A204.1 (cell line): ENCODE data around the gene TPX2.
"Not testable (repeated sequence)": the region's sequence is repeated elsewhere in the genome, so short reads cannot be mapped to it uniquely, and the experiment has no call there.

ENCODE experiments used
- FAIRE-seq: peaks from 2 replicates; lab custom pipeline; 2012; peaks lifted over from hg19 to GRCh38; lab: Jason Lieb, UNC

TPX2 gene

GRCh38 chr20:31769681-31770080 is 30.6 kb downstream of the TPX2 start:
- no peak for FAIRE-seq

DNA sequence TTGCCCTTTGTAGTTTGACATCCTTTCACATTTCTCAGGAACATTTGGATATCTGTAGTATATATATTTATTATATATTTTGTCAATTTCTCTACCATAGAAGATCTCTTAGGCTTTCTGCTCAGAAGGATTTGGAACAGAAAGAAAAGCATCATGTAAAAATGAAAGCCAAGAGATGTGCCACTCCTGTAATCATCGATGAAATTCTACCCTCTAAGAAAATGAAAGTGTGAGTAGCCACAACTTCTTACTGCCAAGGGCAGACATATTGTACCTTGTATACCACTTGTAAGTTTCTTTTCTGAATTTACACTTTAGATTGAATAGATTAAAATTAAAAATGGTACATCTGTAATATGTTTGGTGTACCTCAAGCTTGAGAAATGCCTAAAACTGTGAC is 31.2 kb downstream of the TPX2 start:
- FAIRE-seq, result no peak

GRCh38 chr20:31774408-31774807 is 35.3 kb downstream of the TPX2 start:
- FAIRE-seq, result no peak

DNA sequence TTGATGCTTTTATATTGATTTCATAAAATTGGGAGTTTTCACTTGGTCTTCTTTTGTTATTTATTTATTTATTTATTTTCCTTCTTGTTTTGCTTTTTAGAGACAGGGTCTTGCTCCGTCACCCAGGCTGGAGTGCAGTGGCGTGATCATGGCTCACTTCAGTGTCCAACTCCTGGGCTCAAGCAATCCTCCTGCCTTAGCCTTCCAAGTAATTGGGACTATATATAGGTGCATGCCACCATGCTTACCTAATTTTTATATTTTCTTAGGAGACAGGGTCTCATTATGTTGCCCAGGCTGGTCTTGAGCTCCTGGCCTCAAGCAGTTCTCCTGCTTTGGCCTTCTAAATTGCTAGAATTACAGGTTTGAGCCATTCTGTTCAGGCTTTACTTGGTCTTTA is 41.7 kb downstream of the TPX2 start:
- no peak for FAIRE-seq

GRCh38 chr20:31781945-31782344 is 42.9 kb downstream of the TPX2 start:
- no peak for FAIRE-seq

GRCh38 chr20:31784354-31785044 is 45.4 kb downstream of the TPX2 start:
- FAIRE-seq, result no peak

- no peak for FAIRE-seq
Measured at GRCh38 chr20:31785089-31785488, 46.0 kb downstream of the TPX2 start.

- FAIRE-seq, result no peak
Measured at GRCh38 chr20:31788578-31788977, 49.5 kb downstream of the TPX2 start.

GRCh38 chr20:31790401-31790800 is 51.3 kb downstream of the TPX2 start:
- FAIRE-seq, result no peak

- FAIRE-seq, result no peak
Measured at GRCh38 chr20:31797364-31797763, 58.3 kb downstream of the TPX2 start.

DNA sequence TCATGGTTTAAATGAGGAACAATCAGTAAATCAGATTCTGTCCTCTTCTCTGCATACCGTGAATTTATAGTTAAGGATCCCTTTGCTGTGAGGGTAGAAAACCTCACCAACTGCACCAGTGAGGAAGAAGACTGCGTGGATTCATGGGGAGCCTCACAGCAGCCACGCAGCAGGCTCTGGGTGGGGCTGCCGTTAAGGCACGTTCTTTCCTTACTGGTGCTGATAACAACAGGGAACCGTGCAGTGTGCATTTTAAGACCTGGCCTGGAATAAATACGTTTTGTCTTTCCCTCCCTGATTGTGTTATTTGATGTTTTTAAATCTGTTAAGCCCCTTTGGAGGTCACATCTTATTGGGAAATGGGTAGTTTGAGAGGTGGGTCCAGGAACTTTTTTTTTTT is 62.4 kb downstream of the TPX2 start:
- FAIRE-seq, result no peak

DNA sequence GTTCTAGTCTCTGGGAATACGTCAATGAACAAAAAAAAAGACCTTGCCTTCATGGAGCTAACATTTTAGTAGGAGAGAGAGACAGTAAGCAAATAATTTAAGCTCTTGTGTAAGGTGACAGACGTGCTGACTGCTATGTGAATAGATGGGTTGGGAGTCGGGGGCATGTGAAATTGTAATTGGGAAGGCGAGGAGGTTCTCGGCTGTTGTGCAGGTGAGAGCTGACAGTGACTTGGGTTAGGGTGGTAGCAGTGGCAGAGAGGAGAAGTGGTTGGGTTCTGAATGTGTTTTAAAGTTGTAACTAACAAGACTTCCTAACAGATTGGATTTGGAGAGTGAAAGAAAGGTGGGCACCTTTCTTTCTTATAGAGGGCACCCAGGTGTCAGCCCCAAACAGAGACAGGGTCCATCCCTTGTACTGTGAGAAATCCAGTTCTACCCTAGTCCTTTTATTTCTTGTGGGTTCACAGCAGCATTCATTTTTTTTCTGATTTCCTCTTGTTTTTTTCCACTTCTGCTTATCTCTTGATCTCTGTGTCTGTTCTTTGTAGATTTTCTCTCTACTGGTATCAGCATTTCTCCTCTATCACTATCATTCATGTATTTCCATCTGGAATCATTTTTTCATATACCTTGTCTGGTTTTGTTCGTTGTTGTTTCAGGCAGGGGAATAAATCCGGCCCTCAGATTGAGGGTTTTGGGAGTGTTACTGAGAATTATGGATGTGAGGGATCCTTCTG is 64.6 kb downstream of the TPX2 start:
- FAIRE-seq, result no peak

DNA sequence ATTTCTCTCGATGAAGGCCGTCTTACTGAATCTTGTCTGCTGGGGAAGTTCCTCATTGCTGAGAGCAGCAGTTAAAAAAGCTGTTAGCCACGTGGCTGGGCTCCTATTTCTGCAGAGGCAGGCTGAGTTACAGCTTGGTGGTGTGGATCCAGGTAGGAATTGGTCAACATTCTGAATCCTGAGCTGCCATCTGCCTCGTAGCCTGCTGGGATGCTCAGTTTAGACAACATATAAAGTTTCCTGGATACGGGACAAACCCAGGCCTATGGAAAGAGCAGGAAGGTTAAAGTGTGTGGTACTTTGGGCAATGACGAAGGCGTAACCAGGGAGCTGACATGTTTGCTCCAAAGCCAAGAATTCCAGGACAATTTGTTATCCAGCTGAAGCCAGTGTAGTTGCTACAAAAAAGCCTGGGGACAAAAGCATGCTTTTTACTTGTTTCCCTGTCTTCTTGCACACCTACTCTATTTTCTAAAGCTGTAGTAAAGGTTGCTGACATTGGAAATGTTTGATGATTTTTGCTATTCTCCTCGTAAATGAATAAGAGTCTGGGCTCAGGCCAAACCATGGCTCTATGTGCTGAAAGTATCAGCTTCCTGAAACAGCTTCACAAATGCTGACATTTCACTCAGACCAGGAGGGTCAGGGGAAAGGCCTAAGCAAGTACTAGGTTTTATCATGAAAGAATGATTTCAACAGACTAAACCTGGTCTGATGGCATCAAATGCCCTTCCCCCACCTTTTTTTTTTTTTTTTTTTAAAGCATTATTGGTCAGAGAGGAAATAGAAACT is 67.7 kb downstream of the TPX2 start:
- FAIRE-seq, result no peak

DNA sequence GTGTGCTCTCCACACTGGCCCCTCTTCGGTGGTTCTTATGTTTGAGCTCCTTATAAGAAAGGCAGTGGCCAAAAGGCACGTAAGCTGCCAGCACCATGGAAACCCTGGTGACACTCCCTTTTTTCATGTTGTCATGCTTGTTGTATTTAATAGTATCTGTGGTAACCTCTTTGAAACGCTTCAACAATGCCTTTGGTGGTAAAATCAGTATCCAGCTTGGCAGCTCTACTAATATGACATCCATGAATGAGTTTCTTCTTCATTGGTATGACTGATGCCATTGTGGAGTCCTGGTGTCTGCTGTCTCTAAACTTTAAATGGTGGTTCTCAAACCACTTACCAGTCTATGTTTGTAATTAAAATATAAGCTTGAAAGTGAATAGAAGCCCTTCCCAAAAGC is 69.4 kb downstream of the TPX2 start:
- no peak for FAIRE-seq

DNA sequence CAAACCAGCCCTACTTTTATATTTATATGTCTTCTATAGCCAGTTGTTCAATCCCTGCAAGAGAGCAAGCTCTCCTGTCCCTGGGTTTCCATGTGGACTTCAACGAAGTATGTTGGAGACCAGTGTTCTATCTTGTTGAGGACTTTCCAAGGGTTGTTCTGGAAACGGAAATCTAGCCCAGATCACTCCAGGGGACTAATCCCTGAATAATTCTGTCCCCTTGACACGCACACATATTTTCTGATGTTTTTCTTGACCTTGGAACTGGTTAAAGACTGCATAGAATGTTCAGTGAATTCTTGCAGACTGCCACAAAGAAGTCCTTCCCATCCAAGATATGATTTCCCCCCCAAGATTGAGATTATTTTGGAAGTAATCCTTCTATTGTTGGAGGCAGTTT is 70.6 kb downstream of the TPX2 start:
- no peak for FAIRE-seq

DNA sequence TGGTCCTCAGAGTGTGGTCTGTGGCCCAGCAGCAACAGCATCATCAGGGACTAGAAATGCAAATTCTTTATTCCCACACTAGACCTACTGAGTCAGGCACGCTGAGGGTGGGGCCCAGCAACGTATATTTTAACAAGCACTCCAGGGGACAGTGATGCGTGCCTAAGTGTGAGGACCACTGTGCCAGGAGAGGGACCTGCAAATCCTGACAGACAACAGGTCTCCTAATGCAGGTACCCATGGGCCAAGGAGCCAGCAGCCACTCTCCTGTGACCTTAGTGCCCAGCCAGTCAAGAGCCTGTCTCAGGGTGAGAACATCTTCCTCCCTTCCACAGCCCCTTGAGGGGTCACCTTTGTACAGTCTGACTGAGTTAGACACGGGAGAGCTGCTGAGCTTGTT is 72.1 kb downstream of the TPX2 start:
- FAIRE-seq, result no peak

- no peak for FAIRE-seq
Measured at GRCh38 chr20:31811796-31812728, 73.0 kb downstream of the TPX2 start.

DNA sequence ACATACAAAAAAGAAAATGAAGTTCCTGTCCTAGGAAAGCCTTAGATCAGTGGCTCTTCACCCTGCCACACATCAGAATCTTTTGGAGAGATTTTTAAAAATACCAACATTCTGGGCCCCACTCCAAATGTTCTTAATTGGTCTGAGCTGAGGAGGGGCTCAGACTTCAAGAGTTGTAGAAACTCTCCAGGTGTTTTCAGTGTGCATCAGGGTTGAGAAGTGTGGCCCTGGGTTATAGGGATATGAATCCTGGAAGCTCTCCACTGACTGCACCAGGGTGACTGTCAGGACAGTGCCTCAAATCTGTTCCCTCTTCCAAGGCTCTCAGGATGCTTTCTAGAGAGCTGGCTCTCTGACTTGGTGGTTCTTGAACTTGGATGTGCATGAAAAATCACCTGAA is 74.5 kb downstream of the TPX2 start:
- FAIRE-seq, result no peak

- not testable (repeated sequence) for FAIRE-seq
Measured at GRCh38 chr20:31814142-31814541, 75.1 kb downstream of the TPX2 start.

GRCh38 chr20:31815408-31816188 is 76.5 kb downstream of the TPX2 start:
- no peak for FAIRE-seq

DNA sequence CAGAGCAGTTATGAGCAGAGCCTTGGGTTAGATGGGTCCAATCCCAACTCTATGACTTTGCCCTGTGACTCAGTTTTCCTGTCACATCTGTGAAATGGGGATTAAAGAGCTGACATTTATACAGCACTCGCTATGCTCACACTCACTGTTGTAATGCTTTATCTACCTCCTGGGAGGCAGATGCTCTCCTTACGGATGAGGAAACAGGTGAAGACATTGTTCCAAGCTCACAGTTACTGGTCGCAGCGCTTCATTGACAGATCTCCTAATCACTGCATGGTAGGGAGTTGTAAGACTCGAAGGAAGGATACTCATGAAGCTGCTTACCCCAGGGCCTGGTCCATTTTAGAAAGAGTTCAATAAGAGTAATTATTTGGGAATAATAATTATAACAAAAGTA is 77.1 kb downstream of the TPX2 start:
- FAIRE-seq, result no peak
